Activated naive CD4-positive, alpha-beta T cell treated with Interleukin-2 at 50 U/mL for 16 hours (primary cell): ENCODE results near the gene ZFYVE26.
"Not testable (repeated sequence)": the region's sequence is repeated elsewhere in the genome, so short reads cannot be mapped to it uniquely, and the experiment has no call there.

Source experiments
- DNase-seq: peaks from one replicate; pipeline ENCODE4 v3.0.0-alpha.2; 2020

Gene ZFYVE26

GRCh38 chr14:67704484-67705089, 111.8 kb downstream of the ZFYVE26 start:
- DNase-seq = no peak

- no peak for DNase-seq
Observed at GRCh38 chr14:67703997-67704396, 112.4 kb downstream of the ZFYVE26 start.

- DNase-seq = not testable (repeated sequence)
Observed at GRCh38 chr14:67701492-67701891, 114.9 kb downstream of the ZFYVE26 start, which contains the start of gene RDH12. RDH12 (plus strand) TSS chr14:67701886; CDS start chr14:67722643, 20,757 bp downstream.

- DNase-seq = no peak
Observed at GRCh38 chr14:67698179-67698578, 118.2 kb downstream of the ZFYVE26 start.

- no peak for DNase-seq
Observed at GRCh38 chr14:67697006-67697405, 119.4 kb downstream of the ZFYVE26 start.
